Measurements from ENCODE around the gene CAND2. TPM values are rescaled to one million over a fixed set of nuclear protein-coding genes. Genes with fewer than 3 reads are reported as not detected.

CAND2 gene
- total and polyA plus RNA-seq, 2 of the 8 experiments (the other 6 are each of a cell fraction or from before 2014, with no cell fraction given), result 8.7 TPM

DNA sequence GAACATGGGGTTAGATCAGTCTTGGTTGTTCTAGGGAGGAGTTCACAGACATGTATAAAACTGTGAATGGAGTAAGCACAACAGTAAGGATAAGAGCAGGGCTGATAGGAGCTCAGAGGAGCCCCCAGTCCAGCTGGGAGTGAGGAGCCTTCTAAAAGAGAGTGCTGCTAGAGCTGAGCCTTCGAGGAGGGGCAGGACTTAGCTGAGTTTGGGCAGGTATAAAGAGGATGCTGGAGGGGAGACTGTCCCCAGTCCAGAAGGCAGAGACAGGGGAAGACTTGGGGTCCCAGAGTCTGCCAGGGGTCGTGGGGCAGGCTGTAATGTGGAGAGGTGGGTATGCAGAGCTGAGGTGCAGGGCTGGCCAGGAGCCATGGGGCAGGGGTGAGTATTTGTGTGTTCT is 12.1 kb downstream of the CAND2 start (continued):
- no peak for TF ChIP-seq CHD7 (IDR thresholded peaks at IDR 0.05; ENCODE audit: insufficient replicate concordance, low read length)
- TF ChIP-seq NANOG (IDR thresholded peaks at IDR 0.05; ENCODE audit: insufficient read depth, low read depth, low read length, poor library complexity, severe bottlenecking), result no peak
- TF ChIP-seq FOSL1 (IDR thresholded peaks at IDR 0.05; ENCODE audit: insufficient read depth, low read depth, low read length), result no peak
- no peak for TF ChIP-seq POLR2AphosphoS5 (IDR thresholded peaks at IDR 0.05; ENCODE audit: low read depth, low read length)
- TF ChIP-seq JUN (IDR thresholded peaks at IDR 0.05; ENCODE audit: low read depth, low read length), result no peak
- no peak for TF ChIP-seq SIN3A (conservative IDR thresholded peaks at IDR 0.05 in 1 of 2, IDR thresholded peaks at IDR 0.05 in 1 of 2; ENCODE audit: low read depth in 1 of 2, low read length in 2 of 2)
- no peak for TF ChIP-seq SIRT6 (IDR thresholded peaks at IDR 0.05; ENCODE audit: low read length)
- TF ChIP-seq SP1 (IDR thresholded peaks at IDR 0.05; ENCODE audit: low read depth, low read length), result no peak

Data from H1 (cell line).